ENCODE results near the gene ALK.
"Not testable (repeated sequence)": the region's sequence is repeated elsewhere in the genome, so short reads cannot be mapped to it uniquely, and the experiment has no call there.

The ALK gene

DNA sequence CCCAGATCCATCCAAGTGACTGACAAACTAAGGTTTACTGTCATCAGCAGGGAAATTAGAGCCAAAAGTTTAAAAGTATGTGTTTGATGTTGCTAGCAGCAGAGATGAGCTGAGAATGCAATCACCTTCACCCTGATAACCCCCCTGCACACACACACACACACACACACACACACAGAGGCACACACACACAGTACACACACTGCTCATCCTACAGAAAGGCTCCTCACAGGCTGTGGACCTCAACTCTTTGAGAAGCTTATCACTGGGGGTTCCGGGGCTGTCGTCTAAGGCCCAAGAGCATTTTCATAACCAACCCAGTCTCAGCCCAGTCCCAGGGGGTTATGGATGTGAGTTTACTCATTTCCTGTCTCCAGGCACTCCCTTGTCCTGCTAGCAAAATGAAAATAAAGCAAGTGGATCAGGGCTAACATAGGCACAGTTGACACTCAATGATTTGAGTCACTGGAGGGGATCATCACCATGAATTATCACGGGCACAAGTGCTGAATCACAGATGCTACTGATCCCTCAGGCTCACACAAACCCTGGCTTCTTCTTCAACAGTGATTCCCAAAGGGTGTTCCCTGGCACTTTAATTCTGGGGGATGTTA lies 76.6 kb downstream of the ALK start:
- Mint-ChIP-seq H3K36me3 (ENCODE audit: low read depth) (no peaks in the 10 kb centered on the region), H3K9me3 (no peaks in the 10 kb centered on the region)
- intact Hi-C loops (cut with micrococcal nuclease) = loop anchor here (5.0 kb wide), 2 partner anchors 888 to 1023 kb away; no protein-coding TSS in a partner anchor

DNA sequence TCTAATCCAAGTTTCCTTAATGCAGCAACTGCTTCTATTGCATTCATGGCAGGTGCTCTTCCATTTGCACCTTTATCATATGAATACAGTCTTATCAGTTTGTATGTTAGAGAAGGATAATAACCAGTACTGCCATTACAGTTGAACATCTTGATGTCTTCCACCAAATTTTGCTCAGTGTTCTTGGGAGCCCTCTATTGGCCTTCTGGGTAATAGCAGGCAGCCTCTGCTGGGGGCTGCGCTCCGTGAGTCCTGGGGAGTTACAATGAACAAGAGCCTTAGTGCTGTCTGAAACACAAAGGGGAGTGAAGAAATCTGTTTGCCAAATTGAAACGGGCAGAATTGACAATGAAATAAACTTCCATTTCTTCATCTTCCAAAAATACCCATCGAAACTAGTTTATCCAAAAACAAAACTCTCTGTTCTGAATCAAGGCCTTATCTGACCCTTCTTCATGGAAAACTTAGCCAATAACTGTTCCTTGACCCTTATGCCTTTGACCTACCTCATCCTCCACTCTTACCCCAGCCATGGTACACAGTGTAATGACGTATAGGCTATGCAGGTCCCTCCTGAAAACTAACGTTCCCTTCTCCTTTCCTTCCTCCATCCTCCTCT lies 79.9 kb downstream of the ALK start:
- H3K4me3 Mint-ChIP-seq = no peak overlapping the region
- intact Hi-C loops (cut with micrococcal nuclease) = loop anchor here (1.0 to 5.0 kb wide), 3 partner anchors 532 to 1019 kb away; no protein-coding TSS in a partner anchor
- H3K9me3 Mint-ChIP-seq = peaks cover 9% of the 10 kb centered on the region
- no peak overlapping the region for H3K27ac Mint-ChIP-seq
- peaks cover 4% of the 10 kb centered on the region for H3K27me3 Mint-ChIP-seq
- H3K4me1 Mint-ChIP-seq (ENCODE audit: low read depth) = no peaks in the 10 kb centered on the region
- no peaks in the 10 kb centered on the region for H3K36me3 Mint-ChIP-seq (ENCODE audit: low read depth)

More for the DNA sequence above, 76.6 kb downstream of the ALK start:
- Mint-ChIP-seq H3K27ac (no peak overlapping the region), H3K27me3 (peaks cover 4% of the 10 kb centered on the region), H3K4me3 (no peak overlapping the region), H3K4me1 (ENCODE audit: low read depth) (no peaks in the 10 kb centered on the region)

DNA sequence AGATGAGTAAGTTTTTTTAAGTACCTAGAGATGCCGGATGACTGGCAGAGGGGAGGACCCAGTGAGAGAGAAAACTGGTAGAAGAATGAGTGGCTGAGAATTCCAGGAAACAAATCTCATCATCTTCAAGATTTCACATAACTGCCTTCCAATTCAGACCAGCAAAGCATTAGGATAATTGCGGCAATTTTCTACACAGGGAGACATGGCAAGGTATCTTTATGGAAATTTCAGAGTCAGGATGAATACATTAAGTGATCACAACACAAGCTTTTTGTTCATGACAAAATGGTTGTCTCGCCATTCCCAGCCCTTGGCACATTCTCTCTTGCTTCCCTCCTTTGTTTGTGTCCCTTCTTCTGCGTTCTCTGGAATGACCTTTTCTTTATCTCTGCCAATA lies 82.1 kb downstream of the ALK start:
- intact Hi-C loops (cut with micrococcal nuclease) = no loop called here
- Mint-ChIP-seq H3K27ac (no peak overlapping the region), H3K27me3 (peaks cover 4% of the 10 kb centered on the region), H3K4me3 (no peak overlapping the region), H3K4me1 (ENCODE audit: low read depth) (no peaks in the 10 kb centered on the region), H3K36me3 (ENCODE audit: low read depth) (no peaks in the 10 kb centered on the region), H3K9me3 (peaks cover 17% of the 10 kb centered on the region)

DNA sequence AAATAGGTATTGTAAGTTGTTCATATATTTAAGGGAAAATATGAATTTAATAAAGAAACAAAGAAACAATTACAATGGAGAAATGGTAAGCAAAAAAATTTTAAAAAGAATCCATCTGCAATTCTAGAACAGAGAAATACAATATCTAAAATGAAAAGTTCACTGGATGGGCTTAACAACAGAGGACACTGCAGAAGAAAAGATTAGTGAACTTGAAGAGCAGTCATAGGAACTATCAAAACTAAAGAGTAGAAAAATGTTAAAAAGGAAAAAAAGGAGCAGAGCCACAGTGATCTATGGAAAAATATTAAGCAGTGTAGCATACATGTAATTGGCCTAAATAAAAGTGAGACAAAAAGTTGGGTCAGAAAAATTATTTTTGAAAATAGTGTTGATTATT lies 83.5 kb downstream of the ALK start:
- H3K27me3 Mint-ChIP-seq = peaks cover 6% of the 10 kb centered on the region
- no peak overlapping the region for H3K4me3 Mint-ChIP-seq
- intact Hi-C loops (cut with micrococcal nuclease) = no loop called here
- peaks cover 17% of the 10 kb centered on the region for H3K9me3 Mint-ChIP-seq
- H3K4me1 Mint-ChIP-seq (ENCODE audit: low read depth) = no peaks in the 10 kb centered on the region
- no peaks in the 10 kb centered on the region for H3K36me3 Mint-ChIP-seq (ENCODE audit: low read depth)
- no peak overlapping the region for H3K27ac Mint-ChIP-seq

DNA sequence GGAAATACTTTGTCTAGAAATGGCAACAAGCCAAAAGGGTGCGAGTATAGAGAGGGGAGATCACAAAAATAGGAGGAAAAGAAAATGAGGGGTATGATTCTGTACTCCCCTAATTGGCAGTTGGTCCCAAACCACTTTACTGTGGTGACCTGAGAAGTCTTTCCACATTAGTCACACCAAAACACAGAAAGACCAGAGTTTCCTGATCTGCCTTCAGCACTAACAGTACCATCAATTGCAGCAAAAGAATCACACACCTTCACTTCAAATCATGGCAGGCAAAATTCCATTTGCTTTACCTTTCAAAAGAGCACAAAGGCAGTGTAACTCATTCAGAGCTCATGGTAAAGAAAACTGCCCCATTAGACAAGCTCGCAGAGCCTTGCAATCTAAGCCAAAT lies 86.8 kb downstream of the ALK start:
- Mint-ChIP-seq H3K4me3 (no peak overlapping the region), H3K4me1 (ENCODE audit: low read depth) (no peaks in the 10 kb centered on the region), H3K36me3 (ENCODE audit: low read depth) (no peaks in the 10 kb centered on the region), H3K27ac (no peak overlapping the region), H3K27me3 (peaks cover 4% of the 10 kb centered on the region), H3K9me3 (peaks cover 37% of the 10 kb centered on the region)
- intact Hi-C loops (cut with micrococcal nuclease) = no loop called here

DNA sequence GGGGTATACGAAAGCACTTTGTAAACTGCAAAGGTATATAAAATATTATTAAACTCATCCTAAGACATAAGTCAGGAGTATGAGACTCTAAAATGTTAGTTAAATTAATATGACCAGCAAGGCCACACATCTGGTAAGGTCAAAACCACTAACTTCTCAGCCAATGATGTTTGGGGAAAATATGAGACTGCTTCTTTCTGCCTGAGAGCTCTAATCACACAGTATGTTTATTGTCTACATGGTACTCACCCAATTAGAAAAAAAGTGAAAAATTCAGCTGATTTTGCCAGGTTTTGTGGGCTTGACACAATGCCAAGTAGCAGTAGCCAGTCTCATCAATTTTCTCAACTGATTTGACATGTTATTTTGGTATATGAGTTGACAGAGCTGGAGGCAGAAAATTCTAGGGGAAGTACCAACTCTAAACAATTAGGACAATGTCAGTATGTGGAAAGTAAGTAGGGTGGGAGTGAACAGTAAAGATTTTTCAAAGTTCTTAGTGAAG lies 87.3 kb downstream of the ALK start:
- H3K27ac Mint-ChIP-seq = no peak overlapping the region
- H3K36me3 Mint-ChIP-seq (ENCODE audit: low read depth) = no peaks in the 10 kb centered on the region
- no peak overlapping the region for H3K4me3 Mint-ChIP-seq
- H3K4me1 Mint-ChIP-seq (ENCODE audit: low read depth) = no peaks in the 10 kb centered on the region
- intact Hi-C loops (cut with micrococcal nuclease) = no loop called here
- H3K27me3 Mint-ChIP-seq = peaks cover 4% of the 10 kb centered on the region
- peaks cover 37% of the 10 kb centered on the region for H3K9me3 Mint-ChIP-seq

DNA sequence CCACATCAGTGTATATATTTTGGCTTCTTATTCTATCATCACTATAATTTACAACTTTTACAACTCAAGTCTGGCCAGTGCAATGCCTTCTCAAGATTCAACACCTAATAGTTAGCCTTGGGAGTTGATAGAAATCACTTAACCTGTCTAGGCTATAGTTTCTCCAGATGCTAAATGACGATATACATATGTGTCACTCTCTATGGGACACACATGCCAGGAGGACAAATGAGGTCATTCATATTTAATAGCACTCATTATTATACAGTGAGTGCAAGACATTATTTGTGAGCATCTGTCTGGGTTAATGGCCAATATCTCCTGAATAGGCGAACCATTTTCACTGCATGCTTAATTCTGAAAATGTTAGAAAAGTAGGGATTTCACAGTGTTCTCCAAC lies 89.8 kb downstream of the ALK start:
- Mint-ChIP-seq H3K36me3 (ENCODE audit: low read depth) (no peaks in the 10 kb centered on the region), H3K4me1 (ENCODE audit: low read depth) (no peaks in the 10 kb centered on the region), H3K27ac (no peak overlapping the region), H3K4me3 (no peak overlapping the region), H3K9me3 (peaks cover 28% of the 10 kb centered on the region), H3K27me3 (peaks cover 4% of the 10 kb centered on the region)
- intact Hi-C loops (cut with micrococcal nuclease) = no loop called here

DNA sequence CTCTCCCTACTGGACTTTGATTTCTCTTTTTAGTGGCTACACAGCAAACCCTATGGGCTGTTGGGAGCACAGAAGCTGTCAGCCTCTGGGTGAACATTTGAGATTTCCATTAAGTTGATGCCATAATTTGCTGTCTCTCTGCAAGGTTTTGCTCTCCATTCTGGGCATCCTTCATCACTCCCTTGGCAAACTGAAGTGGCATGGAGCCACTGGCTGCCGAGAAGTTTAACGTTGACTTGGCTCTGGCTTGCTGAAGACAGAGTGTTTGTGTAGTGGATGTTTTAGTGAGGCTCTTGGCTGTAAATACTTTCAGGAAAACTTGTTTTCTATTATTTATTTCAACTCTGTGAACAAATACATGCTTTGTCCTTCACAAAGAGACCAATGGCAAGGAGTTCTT lies 91.5 kb downstream of the ALK start:
- H3K36me3 Mint-ChIP-seq (ENCODE audit: low read depth) = no peaks in the 10 kb centered on the region
- H3K27me3 Mint-ChIP-seq = peaks cover 4% of the 10 kb centered on the region
- no peak overlapping the region for H3K4me3 Mint-ChIP-seq
- intact Hi-C loops (cut with micrococcal nuclease) = no loop called here
- no peaks in the 10 kb centered on the region for H3K4me1 Mint-ChIP-seq (ENCODE audit: low read depth)
- no peak overlapping the region for H3K27ac Mint-ChIP-seq
- H3K9me3 Mint-ChIP-seq = peaks cover 20% of the 10 kb centered on the region

DNA sequence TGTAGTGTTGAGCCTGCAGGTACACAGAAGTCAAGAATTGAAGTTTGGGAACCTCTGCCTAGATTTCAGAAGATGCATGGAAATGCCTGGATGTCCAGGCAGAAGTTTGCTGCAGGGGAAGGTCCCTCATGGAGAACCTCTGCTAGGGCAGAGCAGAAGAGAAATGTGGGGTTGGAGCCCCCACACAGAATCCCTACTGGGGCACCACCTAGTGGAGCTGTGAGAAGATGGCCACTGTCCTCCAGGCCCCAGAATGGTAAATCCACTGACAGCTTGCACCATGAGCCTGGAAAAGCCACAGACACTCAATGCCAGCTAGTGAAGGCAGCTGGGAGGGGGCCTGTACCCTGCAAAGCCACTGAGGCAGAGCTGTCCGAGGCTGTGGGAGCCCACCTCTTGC lies 97.2 kb downstream of the ALK start:
- H3K4me3 Mint-ChIP-seq; H3K9me3 Mint-ChIP-seq; intact Hi-C loops (cut with micrococcal nuclease); H3K36me3 Mint-ChIP-seq (ENCODE audit: low read depth); H3K27ac Mint-ChIP-seq; H3K27me3 Mint-ChIP-seq; H3K4me1 Mint-ChIP-seq (ENCODE audit: low read depth): not testable (repeated sequence)

DNA sequence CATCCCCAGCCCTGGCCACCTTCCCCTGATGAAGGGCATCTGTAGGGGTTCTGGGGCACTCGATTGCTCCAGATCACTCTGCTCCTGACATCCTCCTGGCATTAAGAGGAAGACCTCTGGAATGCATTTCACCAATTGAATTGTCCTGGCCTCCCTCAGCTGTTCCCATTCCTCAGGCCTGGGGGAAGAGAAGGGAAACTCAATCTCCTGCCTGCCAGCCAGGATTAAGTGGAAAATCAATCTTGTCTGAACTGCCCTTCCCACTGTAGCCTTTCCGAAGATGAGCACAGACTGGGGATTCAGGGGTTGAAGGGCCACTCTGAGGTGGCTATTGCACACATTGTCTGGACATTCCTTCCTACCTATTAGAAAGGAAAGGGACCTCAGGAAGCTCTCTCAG lies 99.8 kb downstream of the ALK start:
- Mint-ChIP-seq H3K9me3 (no peaks in the 10 kb centered on the region), H3K36me3 (ENCODE audit: low read depth) (no peaks in the 10 kb centered on the region), H3K4me1 (ENCODE audit: low read depth) (no peaks in the 10 kb centered on the region), H3K4me3 (no peak overlapping the region), H3K27me3 (no peaks in the 10 kb centered on the region), H3K27ac (no peak overlapping the region)
- intact Hi-C loops (cut with micrococcal nuclease) = no loop called here

DNA sequence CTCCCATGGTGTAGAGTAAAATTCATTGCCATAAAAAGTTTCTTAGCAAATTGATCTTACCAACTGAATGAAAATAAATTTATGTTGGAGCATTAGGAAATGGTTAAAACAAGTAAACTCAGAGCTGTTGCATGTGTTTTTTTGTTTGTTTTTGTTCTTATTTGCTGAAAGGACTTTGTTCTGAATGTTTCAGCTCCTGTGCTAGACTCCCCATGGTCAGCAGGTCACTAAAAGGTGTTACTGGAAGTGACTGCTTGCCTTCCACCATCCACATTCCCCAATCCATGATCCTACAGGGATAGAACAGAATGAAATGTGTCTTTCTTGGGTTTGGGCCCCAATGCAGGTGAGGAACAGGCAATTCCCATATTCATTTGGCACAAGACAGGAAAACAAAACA lies 101.8 kb downstream of the ALK start:
- H3K4me3 Mint-ChIP-seq = no peak overlapping the region
- intact Hi-C loops (cut with micrococcal nuclease) = no loop called here
- H3K4me1 Mint-ChIP-seq (ENCODE audit: low read depth) = no peaks in the 10 kb centered on the region
- no peak overlapping the region for H3K27ac Mint-ChIP-seq
- H3K27me3 Mint-ChIP-seq = no peaks in the 10 kb centered on the region
- H3K9me3 Mint-ChIP-seq = no peaks in the 10 kb centered on the region
- H3K36me3 Mint-ChIP-seq (ENCODE audit: low read depth) = no peaks in the 10 kb centered on the region

DNA sequence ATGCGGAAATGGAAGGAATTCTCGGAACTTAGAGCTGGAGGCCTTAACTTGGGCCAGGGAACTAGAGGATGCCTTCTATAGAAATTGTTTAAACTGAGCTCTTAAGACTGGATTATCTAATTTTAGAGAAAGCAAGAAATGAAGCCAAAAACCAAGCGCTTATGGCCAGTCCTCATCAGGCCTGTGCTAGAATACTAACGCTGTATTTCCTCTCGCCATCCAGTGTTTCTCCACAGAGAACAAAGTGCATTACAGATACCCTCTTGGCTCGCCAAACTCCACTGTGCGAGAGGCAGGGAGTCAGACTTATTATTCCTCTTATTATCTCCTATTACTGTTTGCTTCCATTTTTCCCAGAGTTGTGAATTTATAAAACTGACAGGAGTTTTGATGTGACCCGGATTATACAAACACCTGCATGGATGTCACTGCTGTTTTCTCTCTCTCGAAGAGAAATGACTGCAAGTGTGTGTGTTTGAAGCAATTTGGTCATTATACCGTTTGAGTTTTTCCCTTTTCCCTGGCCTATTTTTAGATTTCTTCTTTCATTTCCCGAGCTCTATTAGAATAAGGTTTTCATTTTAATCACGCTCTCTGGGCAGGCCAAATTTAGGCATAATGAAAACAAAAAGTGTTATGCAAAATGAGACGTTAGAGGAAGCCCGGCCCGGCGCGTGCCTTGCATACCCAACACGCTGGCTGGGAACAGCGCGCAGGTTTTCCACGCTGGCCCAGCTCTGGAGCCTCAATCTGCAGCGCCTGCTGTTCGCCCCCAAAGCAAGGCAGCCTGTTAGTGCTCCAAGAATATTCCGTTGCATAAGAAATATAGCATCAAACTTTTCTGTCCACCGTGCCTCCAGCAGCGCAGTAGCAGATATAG lies 103.3 kb downstream of the ALK start:
- intact Hi-C loops (cut with micrococcal nuclease) = no loop called here
- Mint-ChIP-seq H3K9me3 (no peaks in the 10 kb centered on the region), H3K36me3 (ENCODE audit: low read depth) (no peaks in the 10 kb centered on the region), H3K27me3 (no peaks in the 10 kb centered on the region), H3K4me3 (no peak overlapping the region), H3K4me1 (ENCODE audit: low read depth) (no peaks in the 10 kb centered on the region), H3K27ac (no peak overlapping the region)

DNA sequence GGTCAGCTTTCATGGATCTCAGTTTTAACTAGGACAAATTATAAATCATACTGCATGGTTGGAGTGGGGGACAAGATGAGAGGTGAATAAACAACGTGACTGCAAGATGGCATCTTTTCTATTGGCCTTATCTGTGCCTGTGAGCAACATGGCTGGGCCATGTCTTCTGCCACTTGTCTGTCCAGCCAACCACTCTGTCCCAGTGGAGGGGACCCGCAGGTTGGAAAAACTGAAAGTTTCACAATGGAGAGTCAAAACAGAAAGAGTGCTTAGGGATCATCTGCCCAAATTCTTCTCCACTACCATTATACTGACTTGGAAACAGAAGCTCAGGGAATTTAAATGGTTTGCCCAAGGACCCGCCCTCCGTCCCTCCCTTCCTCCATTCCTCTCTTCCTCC lies 104.1 kb downstream of the ALK start:
- Mint-ChIP-seq H3K27ac (no peak overlapping the region), H3K27me3 (no peaks in the 10 kb centered on the region), H3K4me1 (ENCODE audit: low read depth) (no peaks in the 10 kb centered on the region), H3K4me3 (no peak overlapping the region), H3K36me3 (ENCODE audit: low read depth) (no peaks in the 10 kb centered on the region), H3K9me3 (no peaks in the 10 kb centered on the region)
- intact Hi-C loops (cut with micrococcal nuclease) = no loop called here

DNA sequence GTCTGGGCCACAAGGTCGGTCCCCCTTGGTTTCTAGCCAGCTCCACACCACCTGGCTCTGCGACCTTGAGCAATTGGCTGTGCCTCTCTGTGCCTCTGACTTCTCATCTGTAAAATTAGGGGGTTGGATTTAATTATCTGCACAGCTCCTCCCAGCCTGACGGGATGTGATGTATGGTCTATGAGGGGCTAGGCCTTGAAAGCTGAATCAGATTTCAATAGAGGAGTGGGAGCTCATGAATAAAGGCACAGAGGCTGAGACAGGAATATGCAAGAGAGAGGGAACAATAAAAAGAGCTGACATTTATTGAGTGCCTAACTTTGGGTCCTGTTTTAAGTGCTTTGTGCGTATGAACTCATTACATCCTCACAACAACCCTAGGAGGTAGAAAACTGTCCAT lies 104.7 kb downstream of the ALK start:
- H3K36me3 Mint-ChIP-seq (ENCODE audit: low read depth) = no peaks in the 10 kb centered on the region
- intact Hi-C loops (cut with micrococcal nuclease) = no loop called here
- H3K4me3 Mint-ChIP-seq = no peak overlapping the region
- H3K27me3 Mint-ChIP-seq = no peaks in the 10 kb centered on the region
- no peaks in the 10 kb centered on the region for H3K9me3 Mint-ChIP-seq
- no peak overlapping the region for H3K27ac Mint-ChIP-seq
- no peaks in the 10 kb centered on the region for H3K4me1 Mint-ChIP-seq (ENCODE audit: low read depth)
